ENCODE data around the gene SYVN1.
"Not testable (repeated sequence)": the region's sequence is repeated elsewhere in the genome, so short reads cannot be mapped to it uniquely, and the experiment has no call there.

SYVN1 gene

GRCh38 chr11:65127473-65128181 is 6.7 kb downstream of the SYVN1 start:
- no peak for DNase-seq (ENCODE audit: low read depth in 3 of 3)

DNA sequence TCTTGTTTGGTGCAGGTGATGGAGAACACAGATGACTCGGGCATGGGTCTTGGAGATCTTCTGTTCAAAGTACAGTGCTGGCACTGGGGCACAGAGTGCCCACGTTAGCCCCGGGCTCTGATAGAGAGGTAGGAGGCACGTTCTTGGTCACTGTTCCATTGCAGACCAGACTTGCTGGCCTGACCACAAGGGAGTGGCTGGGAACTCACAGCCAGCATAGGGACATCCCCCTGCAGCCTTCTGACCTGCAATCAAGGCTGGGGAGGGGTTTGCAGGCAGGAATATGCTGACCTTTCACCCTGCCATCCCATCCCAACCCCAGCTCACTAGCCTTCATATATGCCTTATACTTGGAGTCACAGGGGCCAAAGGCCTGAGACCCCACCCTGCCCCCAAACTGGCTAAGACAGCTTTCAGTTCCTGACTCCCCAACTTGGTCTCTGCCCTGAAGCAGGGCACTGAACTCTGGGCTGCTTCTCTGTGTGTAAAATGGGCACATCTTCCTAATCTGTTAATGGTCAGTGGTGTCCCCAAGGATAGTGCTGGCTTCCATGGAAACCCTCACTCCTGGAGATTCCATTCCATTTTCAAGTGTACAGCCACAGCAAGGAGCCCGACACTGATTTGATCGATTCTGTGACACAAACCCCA is 7.6 kb downstream of the SYVN1 start:
- DNase-seq (ENCODE audit: low read depth in 3 of 3): no peak

GRCh38 chr11:65125197-65126056 is 8.9 kb downstream of the SYVN1 start:
- DNase-seq (ENCODE audit: low read depth in 3 of 3): no peak

GRCh38 chr11:65124480-65125196 is 9.7 kb downstream of the SYVN1 start:
- no peak for DNase-seq (ENCODE audit: low read depth in 3 of 3)

GRCh38 chr11:65121865-65122696 is 12.2 kb downstream of the SYVN1 start, which contains the start of the genes FAU and MRPL49:
Gene FAU (minus strand): TSS chr11:65122134. CDS start chr11:65121813, 321 bp downstream.
Gene MRPL49 (plus strand): TSS chr11:65122321. CDS start chr11:65122347, 26 bp downstream.
- DNase-seq (ENCODE audit: low read depth in 3 of 3): peak; percentile 98 to 99 (median 99)

GRCh38 chr11:65121447-65121864 is 12.9 kb downstream of the SYVN1 start:
- no peak for DNase-seq (ENCODE audit: low read depth in 3 of 3)

DNA sequence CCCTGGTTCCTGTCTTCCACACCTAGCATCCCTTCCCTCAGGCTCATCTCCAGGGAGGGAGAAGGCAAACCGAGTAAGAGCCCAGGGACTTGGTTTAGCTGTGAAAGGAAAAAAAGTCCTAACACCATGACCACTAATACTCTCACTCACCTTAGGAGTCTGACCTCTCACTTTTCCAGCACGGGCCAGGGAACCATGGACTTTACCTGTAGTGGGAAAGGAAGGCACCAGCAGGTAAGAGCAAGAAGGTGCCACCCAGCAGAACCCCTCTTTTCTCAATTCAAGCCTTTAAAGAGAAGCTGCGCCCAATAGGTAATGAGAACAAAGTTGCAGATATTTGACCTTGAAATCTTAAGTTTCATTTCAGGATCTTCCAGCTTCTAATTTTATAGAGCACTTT is 13.5 kb downstream of the SYVN1 start:
- no peak for DNase-seq (ENCODE audit: low read depth in 3 of 3)

- DNase-seq (ENCODE audit: low read depth in 3 of 3): no peak
These were observed 14.7 kb downstream of the SYVN1 start for GRCh38 chr11:65119670-65119995.

- DNase-seq (ENCODE audit: low read depth in 3 of 3): not testable (repeated sequence)
These were observed 15.2 kb downstream of the SYVN1 start for GRCh38 chr11:65118891-65119669.

GRCh38 chr11:65118097-65118837 is 16.1 kb downstream of the SYVN1 start:
- no peak for DNase-seq (ENCODE audit: low read depth in 3 of 3)

GRCh38 chr11:65117206-65118096 is 16.9 kb downstream of the SYVN1 start, which contains the start of gene ZNHIT2:
Gene ZNHIT2 (minus strand): TSS chr11:65117701. CDS start chr11:65117653, 48 bp downstream.
- DNase-seq (ENCODE audit: low read depth in 3 of 3): peak; percentile 100

DNA sequence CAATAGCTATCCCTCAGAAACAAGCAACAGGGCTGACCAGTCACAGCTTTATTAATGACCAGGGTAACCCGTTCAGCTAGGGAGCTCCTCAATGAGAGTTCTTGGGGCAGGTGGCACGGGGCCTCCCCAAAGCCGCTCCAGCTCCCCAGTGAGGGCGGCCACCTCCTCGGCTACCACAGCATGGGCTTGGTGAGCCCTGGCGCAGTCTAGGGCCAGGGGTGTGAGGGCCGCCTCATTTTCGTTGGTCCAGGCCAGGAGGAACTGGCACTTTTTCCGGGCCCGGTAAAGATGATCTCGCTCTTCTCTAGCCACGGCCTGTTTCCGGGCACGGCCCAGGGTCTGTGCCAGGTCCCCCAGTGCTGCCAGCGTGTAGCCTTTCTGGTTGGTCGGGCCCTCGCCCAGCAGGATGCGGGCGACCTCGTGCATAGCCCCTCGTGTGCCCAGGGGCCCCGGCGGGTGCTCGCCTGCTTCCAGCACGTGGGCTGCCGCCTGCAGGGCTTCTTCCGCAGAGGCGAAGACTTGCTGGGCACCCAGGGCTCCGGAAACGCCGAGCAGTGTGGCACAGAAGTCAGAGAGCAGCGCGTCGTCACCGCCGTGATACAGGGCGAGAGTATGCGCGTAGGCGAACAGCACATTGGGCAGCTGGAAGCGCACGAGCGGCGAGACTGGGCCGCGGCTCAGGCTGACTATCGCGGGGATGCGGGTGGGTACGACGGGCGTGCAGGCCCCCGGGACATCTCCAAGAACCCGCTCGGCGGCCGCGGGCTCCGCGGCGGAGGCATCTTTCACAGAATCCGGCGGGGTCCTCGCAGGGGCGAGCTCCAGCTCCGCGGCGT is 17.7 kb downstream of the SYVN1 start:
- DNase-seq (ENCODE audit: low read depth in 3 of 3): peak in 1 of 3 experiments; percentile 60

DNA sequence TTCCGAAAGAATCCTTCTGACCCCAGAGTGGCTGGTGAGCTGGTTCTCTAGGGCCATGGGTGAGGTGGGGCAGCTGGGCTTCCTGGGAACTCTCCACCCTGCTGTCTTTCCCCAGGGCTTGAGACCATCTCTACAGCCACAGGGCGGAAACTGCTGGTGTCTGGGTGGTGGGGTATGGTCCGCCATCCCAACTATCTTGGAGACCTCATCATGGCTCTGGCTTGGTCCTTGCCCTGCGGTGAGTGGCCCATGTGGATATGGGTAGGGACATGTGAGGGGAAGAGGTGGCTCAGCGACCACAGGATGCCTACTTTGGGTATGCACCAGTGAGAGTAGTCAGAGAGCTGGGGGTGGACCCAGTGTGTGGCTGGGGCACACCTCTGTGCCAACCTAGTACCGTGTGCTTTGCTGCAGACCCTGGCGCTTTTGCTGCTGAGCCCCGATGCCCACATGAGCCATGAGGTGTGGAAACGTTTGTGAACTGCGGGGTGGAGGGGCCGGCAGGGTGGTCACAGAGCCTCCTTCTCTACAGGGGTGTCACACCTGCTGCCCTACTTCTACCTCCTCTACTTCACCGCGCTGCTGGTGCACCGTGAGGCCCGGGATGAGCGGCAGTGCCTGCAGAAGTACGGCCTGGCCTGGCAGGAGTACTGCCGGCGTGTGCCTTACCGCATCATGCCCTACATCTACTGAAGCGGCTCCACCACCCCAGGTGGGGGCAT is 18.8 kb downstream of the SYVN1 start:
- no peak for DNase-seq (ENCODE audit: low read depth in 3 of 3)

GRCh38 chr11:65114538-65115171 is 19.7 kb downstream of the SYVN1 start:
- DNase-seq (ENCODE audit: low read depth in 3 of 3): no peak

DNA sequence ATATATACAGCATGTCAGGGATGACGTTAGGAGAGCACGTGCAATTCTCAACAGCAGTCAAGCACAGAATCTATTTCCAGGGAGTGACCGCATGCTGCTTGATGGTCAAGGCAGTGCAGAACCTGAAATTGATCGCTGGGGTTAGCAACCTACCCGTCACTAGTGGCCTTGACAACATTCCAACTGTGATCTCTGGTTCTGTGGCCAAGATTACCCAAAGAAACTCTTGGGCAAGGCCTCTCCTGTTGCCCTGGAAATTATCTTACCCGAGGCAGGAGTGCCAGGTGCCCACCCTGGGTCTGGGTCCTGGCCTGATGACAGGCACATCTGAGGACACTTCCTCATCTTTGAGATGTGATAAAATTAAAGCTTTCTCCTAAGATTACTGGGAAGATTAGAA is 20.5 kb downstream of the SYVN1 start:
- DNase-seq (ENCODE audit: low read depth in 3 of 3): no peak

- DNase-seq (ENCODE audit: low read depth in 3 of 3): no peak
These were observed 21.0 kb downstream of the SYVN1 start for GRCh38 chr11:65113361-65113756.

Measured in stimulated activated CD4-positive, alpha-beta T cell treated with anti-CD3 and anti-CD28 coated beads, TNF-alpha, amount 100 ng/mL, for 24 hours (primary cell).